ENCODE data around the gene RUVBL1.
A peak's percentile ranks its signal among the peaks of the same experiment; 100 is the strongest.

RUVBL1 gene

GRCh38 chr3:128123538-128124368 lies at the start of gene RUVBL1:
Gene RUVBL1, minus strand, starts transcription at chr3:128123812. Its CDS starts 88 bp downstream, at chr3:128123724.
- peak; percentile 98 for DNase-seq (ENCODE audit: low read depth)
- H3K4me3 ChIP-seq (ENCODE audit: low read length) = peak within 1 kb of the TSS; percentile 97
- TF ChIP-seq CTCF (IDR thresholded peaks at IDR 0.05; ENCODE audit: insufficient read depth, low read depth, low read length, missing control alignments) = no peak

GRCh38 chr3:128173200-128173599 lies 49.6 kb upstream of the RUVBL1 start:
- no peak for DNase-seq (ENCODE audit: low read depth)
- no peak overlapping the region for H3K4me3 ChIP-seq (ENCODE audit: low read length)
- TF ChIP-seq CTCF (IDR thresholded peaks at IDR 0.05; ENCODE audit: insufficient read depth, low read depth, low read length, missing control alignments) = no peak

- DNase-seq (ENCODE audit: low read depth) = peak; percentile 68
- no peak overlapping the region for H3K4me3 ChIP-seq (ENCODE audit: low read length)
- TF ChIP-seq CTCF (IDR thresholded peaks at IDR 0.05; ENCODE audit: insufficient read depth, low read depth, low read length, missing control alignments) = peak; percentile 78
Measured at GRCh38 chr3:128170866-128171516, 47.4 kb upstream of the RUVBL1 start.

GRCh38 chr3:128168836-128169235 lies 45.2 kb upstream of the RUVBL1 start:
- no peak overlapping the region for H3K4me3 ChIP-seq (ENCODE audit: low read length)
- no peak for TF ChIP-seq CTCF (IDR thresholded peaks at IDR 0.05; ENCODE audit: insufficient read depth, low read depth, low read length, missing control alignments)
- DNase-seq (ENCODE audit: low read depth) = no peak

GRCh38 chr3:128167973-128168674 lies 44.5 kb upstream of the RUVBL1 start:
- no peak for TF ChIP-seq CTCF (IDR thresholded peaks at IDR 0.05; ENCODE audit: insufficient read depth, low read depth, low read length, missing control alignments)
- no peak for DNase-seq (ENCODE audit: low read depth)
- no peak overlapping the region for H3K4me3 ChIP-seq (ENCODE audit: low read length)

GRCh38 chr3:128167646-128167972 lies 44.0 kb upstream of the RUVBL1 start:
- DNase-seq (ENCODE audit: low read depth) = no peak
- no peak for TF ChIP-seq CTCF (IDR thresholded peaks at IDR 0.05; ENCODE audit: insufficient read depth, low read depth, low read length, missing control alignments)

More at GRCh38 chr3:128167646-128167972, 44.0 kb upstream of the RUVBL1 start:
- H3K4me3 ChIP-seq (ENCODE audit: low read length) = no peak overlapping the region

Measured in epithelial cell of esophagus (primary cell).